HCT116 (cell line): ENCODE results near the gene VASN. TPM values are rescaled to one million over a fixed set of nuclear protein-coding genes. Genes with fewer than 3 reads are reported as not detected.
A peak's percentile ranks its signal among the peaks of the same experiment; 100 is the strongest.

Experiments
- ATAC-seq: fragments of 200-7000 bp; cut with Tn5 transposase; 2 replicates; pipeline ENCODE4 v1.9.1; 2020; ENCODE audit warnings: mild to moderate bottlenecking, moderate library complexity
- BruUV-seq: library from RNA; stranded (reverse); fragments of 400-500 nt; replicated peaks from 2 replicates; lab custom pipeline; 2021; lab: Mats Ljungman, UMichigan
- CTCF ChIA-PET: fragments of 300-600 bp; sonication (Branson Sonifier 250); formaldehyde crosslinking; loops from one replicate; lab custom pipeline; 2021; ENCODE audit warnings: antibody characterized with exemption; lab: Charles Lee
- POLR2A ChIA-PET: fragments of 300-600, 350-600 bp; sonication (Branson Sonifier 250); formaldehyde crosslinking; loops from one replicate; lab custom pipeline; 2021; ENCODE audit warnings: antibody characterized with exemption; lab: Charles Lee
- RAD21 ChIA-PET, 2 experiments: fragments of 300-600 bp; sonication (Branson Sonifier 250); formaldehyde crosslinking; loops; one replicate each; lab custom pipeline; 2023; ENCODE audit warnings: low total read pairs in 2 of 2; ENCODE audit not compliant: uncharacterized antibody in 2 of 2, unreplicated experiment in 2 of 2, low non-redundant PET in 1 of 2; lab: Charles Lee
- DNase-seq: peaks from one replicate; pipeline ENCODE4 v3.0.0-alpha.2; 2010; ENCODE audit warnings: low read depth, low spot score
- H2AFZ ChIP-seq: fragments of 200-600 bp; shearing (Covaris generic), sonication (generic); 2 replicates; pipeline ENCODE4 v1.6.1; 2017; ENCODE audit warnings: low read depth, mixed run types, mixed read lengths, antibody characterized with exemption, low read length; ENCODE audit not compliant: poor library complexity, severe bottlenecking
- H3K27ac ChIP-seq: 2 replicates; pipeline ENCODE4 v1.5.1; 2012; ENCODE audit warnings: low read depth, low read length
- H3K27me3 ChIP-seq: fragments of 200-600 bp; sonication (generic); 2 replicates; pipeline ENCODE4 v1.6.1; 2016; ENCODE audit warnings: mixed run types, low read length, mixed read lengths; ENCODE audit not compliant: insufficient read depth
- H3K36me3 ChIP-seq, 2 experiments: fragments of 200-500 bp in 1 of 2; fragments of 200-600 bp in 1 of 2; sonication (Bioruptor generic) in 1 of 2; sonication (generic) in 1 of 2; 2 replicates each; pipeline versions ENCODE4 v1.5.1 to v1.6.1; 2014 to 2016; ENCODE audit warnings: low read length in 2 of 2, inconsistent platforms in 1 of 2, mixed read lengths in 1 of 2, mixed run types in 1 of 2; ENCODE audit not compliant: insufficient read depth in 2 of 2, control insufficient read depth in 1 of 2
- H3K4me1 ChIP-seq, 2 experiments: fragments of 200-600 bp in 1 of 2; sonication (generic) in 1 of 2; 2 replicates each; pipeline versions ENCODE4 v1.5.1 to v1.6.1; 2012 to 2017; ENCODE audit warnings: low read length in 2 of 2, inconsistent platforms in 1 of 2, mild to moderate bottlenecking in 1 of 2, mixed read lengths in 1 of 2, mixed run types in 1 of 2, moderate library complexity in 1 of 2; ENCODE audit not compliant: insufficient read depth in 2 of 2, control insufficient read depth in 1 of 2
- H3K4me2 ChIP-seq: fragments of 200-600 bp; sonication (generic); 2 replicates; pipeline ENCODE4 v1.6.1; 2017; ENCODE audit warnings: mixed run types, low read length, mixed read lengths
- H3K4me3 ChIP-seq, 2 experiments: fragments of 200-600 bp in 1 of 2; sonication (generic) in 1 of 2; replicated peaks in 1 of 2; 2 replicates each; pipeline ENCODE4 v1.5.1; 2011 to 2016; ENCODE audit warnings: low read length in 2 of 2, control low read depth in 1 of 2, low read depth in 1 of 2, mild to moderate bottlenecking in 1 of 2, mixed read lengths in 1 of 2, mixed run types in 1 of 2
- H3K79me2 ChIP-seq: fragments of 200-600 bp; sonication (generic); 2 replicates; pipeline ENCODE4 v1.6.1; 2017; ENCODE audit warnings: mild to moderate bottlenecking, mixed run types, low read length, moderate library complexity, mixed read lengths; ENCODE audit not compliant: insufficient read depth
- H3K9ac ChIP-seq: fragments of 200-600 bp; sonication (generic); 2 replicates; pipeline ENCODE4 v1.6.1; 2016; ENCODE audit warnings: low read length, mixed read lengths
- H3K9me2 ChIP-seq: fragments of 200-600 bp; sonication (generic), shearing (Covaris generic); 2 replicates; pipeline ENCODE4 v1.6.1; 2017; ENCODE audit warnings: mixed run types, mild to moderate bottlenecking, moderate library complexity; ENCODE audit not compliant: insufficient read depth
- H3K9me3 ChIP-seq, 2 experiments: fragments of 200-500 bp in 1 of 2; fragments of 200-600 bp in 1 of 2; sonication (Bioruptor generic) in 1 of 2; sonication (generic) in 1 of 2; 2 replicates each; pipeline ENCODE4 v1.6.1; 2014 to 2017; ENCODE audit warnings: low read length in 2 of 2, mixed read lengths in 2 of 2, inconsistent platforms in 1 of 2, low read depth in 1 of 2, mild to moderate bottlenecking in 1 of 2, mixed run types in 1 of 2, moderate library complexity in 1 of 2; ENCODE audit not compliant: control insufficient read depth in 1 of 2, insufficient read depth in 1 of 2
- H4K20me1 ChIP-seq: fragments of 200-600 bp; sonication (generic), shearing (Covaris generic); 2 replicates; pipeline ENCODE4 v1.6.1; 2017; ENCODE audit warnings: mixed run types, mild to moderate bottlenecking, moderate library complexity; ENCODE audit not compliant: insufficient read depth
- CBX3 ChIP-seq: IDR thresholded peaks from 2 replicates; pipeline ENCODE4 v1.6.1; 2012; ENCODE audit warnings: low read depth
- CEBPB ChIP-seq: IDR thresholded peaks from 2 replicates; pipeline ENCODE4 v1.6.1; 2012; ENCODE audit warnings: low read depth
- ELF1 ChIP-seq: IDR thresholded peaks from 2 replicates; pipeline ENCODE4 v1.6.1; 2012; ENCODE audit warnings: low read depth, borderline replicate concordance
- FOSL1 ChIP-seq: IDR thresholded peaks from 2 replicates; pipeline ENCODE4 v1.6.1; 2012; ENCODE audit warnings: low read depth
- JUND ChIP-seq: IDR thresholded peaks from 2 replicates; pipeline ENCODE4 v1.6.1; 2012
- POLR2A ChIP-seq: IDR thresholded peaks from 2 replicates; pipeline ENCODE4 v1.7.0; 2011; ENCODE audit warnings: borderline replicate concordance; ENCODE audit not compliant: insufficient read depth, insufficient read length; ENCODE audit errors: extremely low read depth
- RAD21 ChIP-seq: IDR thresholded peaks from 2 replicates; pipeline ENCODE4 v1.6.1; 2012; ENCODE audit warnings: low read depth, mild to moderate bottlenecking
- SIN3A ChIP-seq: IDR thresholded peaks from 2 replicates; pipeline ENCODE4 v1.6.1; 2012; ENCODE audit warnings: low read depth
- TCF7L2 ChIP-seq: IDR thresholded peaks from 2 replicates; pipeline ENCODE4 v1.7.0; 2011; ENCODE audit warnings: borderline replicate concordance, inconsistent platforms; ENCODE audit not compliant: insufficient read depth, insufficient read length; ENCODE audit errors: extremely low read depth
- ZFX ChIP-seq: fragments of 450-650 bp; IDR thresholded peaks from 2 replicates; pipeline ENCODE4 v1.6.1; 2017
- ZNF274 ChIP-seq: fragments of 200-500 bp; sonication (Bioruptor generic); IDR thresholded peaks from 2 replicates; pipeline ENCODE4 v1.6.1; 2014; ENCODE audit warnings: mild to moderate bottlenecking, low read depth, low read length, inconsistent platforms
- intact Hi-C: fragments of 100-400 bp; cut with micrococcal nuclease; formaldehyde crosslinking; loops from 2 replicates; pipeline ENCODE4 v1.10.0; 2022
- total RNA-seq: library from RNA; stranded (reverse); gene quantifications from one replicate; pipeline ENCODE4 v1.2.1, GENCODE V29; 2021; ENCODE audit not compliant: unreplicated experiment
- TF ChIP-seq, protein P1 (sequence below), 3 experiments: fragments of 200-600 bp in 1 of 3; sonication (generic) in 1 of 3; IDR thresholded peaks in 2 of 3; conservative IDR thresholded peaks in 1 of 3; 2 replicates each; pipeline ENCODE4 v1.5.1; 2012 to 2017; ENCODE audit warnings: low read depth in 2 of 3, low read length in 2 of 3, antibody characterized with exemption in 1 of 3, borderline replicate concordance in 1 of 3, control low read depth in 1 of 3, mild to moderate bottlenecking in 1 of 3, mixed read lengths in 1 of 3, mixed run types in 1 of 3, moderate library complexity in 1 of 3; ENCODE audit not compliant: insufficient read depth in 1 of 3
- TF ChIP-seq, protein P2 (sequence below): IDR thresholded peaks from 2 replicates; pipeline ENCODE4 v1.6.1; 2012
- TF ChIP-seq, protein P3 (sequence below): IDR thresholded peaks from 2 replicates; pipeline ENCODE4 v1.6.1; 2011; ENCODE audit warnings: mild to moderate bottlenecking, low read length, moderate library complexity; ENCODE audit not compliant: insufficient replicate concordance; ENCODE audit errors: extremely low read depth
- TF ChIP-seq, protein P4 (sequence below): IDR thresholded peaks from 2 replicates; pipeline ENCODE4 v1.6.1; 2012; ENCODE audit warnings: low read depth

Gene VASN
- total RNA-seq, 1 experiment from 2014 or later, result 6.3 TPM

DNA sequence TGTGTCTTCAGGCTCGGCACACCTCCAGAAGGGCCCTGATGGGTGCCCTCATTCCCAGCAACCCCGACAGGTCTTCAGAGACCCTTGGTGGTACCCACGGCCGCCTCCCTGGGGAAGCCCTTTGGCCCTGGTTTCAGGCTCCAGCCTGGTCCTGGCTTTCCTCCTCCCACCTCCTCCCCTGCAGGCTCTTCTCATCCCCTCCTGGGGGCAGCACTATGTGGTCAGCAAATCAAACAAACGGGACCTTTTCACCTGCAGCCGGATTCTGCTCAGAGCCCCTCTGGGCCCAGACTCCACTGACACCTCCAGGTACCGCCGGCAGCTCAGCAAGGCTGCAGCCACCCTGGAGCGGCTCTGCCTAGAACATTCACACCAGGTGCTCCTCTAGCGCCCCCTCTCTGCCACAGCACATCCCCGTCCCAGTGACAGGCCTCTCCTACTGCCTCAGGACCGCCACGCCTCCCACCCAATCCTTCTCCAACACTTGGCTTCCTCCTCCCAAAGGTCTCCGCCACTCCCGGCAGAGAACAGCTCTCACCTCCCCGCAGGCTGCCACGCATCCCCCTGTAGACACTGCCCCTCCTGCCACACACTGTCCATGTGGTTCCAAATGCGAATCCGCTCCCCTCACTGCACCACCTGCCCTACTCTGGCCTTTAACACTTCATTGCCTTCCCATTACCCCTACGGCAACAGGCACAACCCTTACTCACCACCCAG is 32.8 kb downstream of the VASN start:
- Histone ChIP-seq H3K27ac (0 out of 2 replicates have a peak overlapping the region, but pooled peaks have one; percentile 18), H3K9me3 (no peaks in the 10 kb centered on the region), H3K9me2 (no peaks in the 10 kb centered on the region), H3K36me3 (no peaks in the 10 kb centered on the region; a peak in 1 of 4 replicates), H3K4me2 (no peak overlapping the region), H3K27me3 (no peaks in the 10 kb centered on the region), H3K4me3 (no peak overlapping the region), H3K4me1 (peaks cover 6 to 8% of the 10 kb centered on the region in 2 experiments; a peak in 3 of 4 replicates), H2AFZ (no peak overlapping the region), H3K9ac (no peak overlapping the region), H4K20me1 (no peaks in the 10 kb centered on the region), H3K79me2 (no peaks in the 10 kb centered on the region)
- no peak for TF ChIP-seq JUND
- TF ChIP-seq, protein P1, sequence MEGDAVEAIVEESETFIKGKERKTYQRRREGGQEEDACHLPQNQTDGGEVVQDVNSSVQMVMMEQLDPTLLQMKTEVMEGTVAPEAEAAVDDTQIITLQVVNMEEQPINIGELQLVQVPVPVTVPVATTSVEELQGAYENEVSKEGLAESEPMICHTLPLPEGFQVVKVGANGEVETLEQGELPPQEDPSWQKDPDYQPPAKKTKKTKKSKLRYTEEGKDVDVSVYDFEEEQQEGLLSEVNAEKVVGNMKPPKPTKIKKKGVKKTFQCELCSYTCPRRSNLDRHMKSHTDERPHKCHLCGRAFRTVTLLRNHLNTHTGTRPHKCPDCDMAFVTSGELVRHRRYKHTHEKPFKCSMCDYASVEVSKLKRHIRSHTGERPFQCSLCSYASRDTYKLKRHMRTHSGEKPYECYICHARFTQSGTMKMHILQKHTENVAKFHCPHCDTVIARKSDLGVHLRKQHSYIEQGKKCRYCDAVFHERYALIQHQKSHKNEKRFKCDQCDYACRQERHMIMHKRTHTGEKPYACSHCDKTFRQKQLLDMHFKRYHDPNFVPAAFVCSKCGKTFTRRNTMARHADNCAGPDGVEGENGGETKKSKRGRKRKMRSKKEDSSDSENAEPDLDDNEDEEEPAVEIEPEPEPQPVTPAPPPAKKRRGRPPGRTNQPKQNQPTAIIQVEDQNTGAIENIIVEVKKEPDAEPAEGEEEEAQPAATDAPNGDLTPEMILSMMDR (IDR thresholded peaks at IDR 0.05 in 2 of 3, conservative IDR thresholded peaks at IDR 0.05 in 1 of 3; ENCODE audit: borderline replicate concordance in 1 of 3, insufficient read depth in 1 of 3, low read depth in 2 of 3, low read length in 2 of 3), result peak; percentile 90 to 99 (median 98)
- TF ChIP-seq ZNF274, result no peak
- TF ChIP-seq, protein P2, sequence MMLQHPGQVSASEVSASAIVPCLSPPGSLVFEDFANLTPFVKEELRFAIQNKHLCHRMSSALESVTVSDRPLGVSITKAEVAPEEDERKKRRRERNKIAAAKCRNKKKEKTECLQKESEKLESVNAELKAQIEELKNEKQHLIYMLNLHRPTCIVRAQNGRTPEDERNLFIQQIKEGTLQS, result no peak
- TF ChIP-seq, protein P3, sequence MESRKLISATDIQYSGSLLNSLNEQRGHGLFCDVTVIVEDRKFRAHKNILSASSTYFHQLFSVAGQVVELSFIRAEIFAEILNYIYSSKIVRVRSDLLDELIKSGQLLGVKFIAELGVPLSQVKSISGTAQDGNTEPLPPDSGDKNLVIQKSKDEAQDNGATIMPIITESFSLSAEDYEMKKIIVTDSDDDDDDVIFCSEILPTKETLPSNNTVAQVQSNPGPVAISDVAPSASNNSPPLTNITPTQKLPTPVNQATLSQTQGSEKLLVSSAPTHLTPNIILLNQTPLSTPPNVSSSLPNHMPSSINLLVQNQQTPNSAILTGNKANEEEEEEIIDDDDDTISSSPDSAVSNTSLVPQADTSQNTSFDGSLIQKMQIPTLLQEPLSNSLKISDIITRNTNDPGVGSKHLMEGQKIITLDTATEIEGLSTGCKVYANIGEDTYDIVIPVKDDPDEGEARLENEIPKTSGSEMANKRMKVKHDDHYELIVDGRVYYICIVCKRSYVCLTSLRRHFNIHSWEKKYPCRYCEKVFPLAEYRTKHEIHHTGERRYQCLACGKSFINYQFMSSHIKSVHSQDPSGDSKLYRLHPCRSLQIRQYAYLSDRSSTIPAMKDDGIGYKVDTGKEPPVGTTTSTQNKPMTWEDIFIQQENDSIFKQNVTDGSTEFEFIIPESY, result no peak
- no peak for TF ChIP-seq TCF7L2
- TF ChIP-seq CEBPB, result no peak
- TF ChIP-seq RAD21, result peak; percentile 72
- no peak for TF ChIP-seq POLR2A
- no peak for TF ChIP-seq ZFX
- TF ChIP-seq, protein P4, sequence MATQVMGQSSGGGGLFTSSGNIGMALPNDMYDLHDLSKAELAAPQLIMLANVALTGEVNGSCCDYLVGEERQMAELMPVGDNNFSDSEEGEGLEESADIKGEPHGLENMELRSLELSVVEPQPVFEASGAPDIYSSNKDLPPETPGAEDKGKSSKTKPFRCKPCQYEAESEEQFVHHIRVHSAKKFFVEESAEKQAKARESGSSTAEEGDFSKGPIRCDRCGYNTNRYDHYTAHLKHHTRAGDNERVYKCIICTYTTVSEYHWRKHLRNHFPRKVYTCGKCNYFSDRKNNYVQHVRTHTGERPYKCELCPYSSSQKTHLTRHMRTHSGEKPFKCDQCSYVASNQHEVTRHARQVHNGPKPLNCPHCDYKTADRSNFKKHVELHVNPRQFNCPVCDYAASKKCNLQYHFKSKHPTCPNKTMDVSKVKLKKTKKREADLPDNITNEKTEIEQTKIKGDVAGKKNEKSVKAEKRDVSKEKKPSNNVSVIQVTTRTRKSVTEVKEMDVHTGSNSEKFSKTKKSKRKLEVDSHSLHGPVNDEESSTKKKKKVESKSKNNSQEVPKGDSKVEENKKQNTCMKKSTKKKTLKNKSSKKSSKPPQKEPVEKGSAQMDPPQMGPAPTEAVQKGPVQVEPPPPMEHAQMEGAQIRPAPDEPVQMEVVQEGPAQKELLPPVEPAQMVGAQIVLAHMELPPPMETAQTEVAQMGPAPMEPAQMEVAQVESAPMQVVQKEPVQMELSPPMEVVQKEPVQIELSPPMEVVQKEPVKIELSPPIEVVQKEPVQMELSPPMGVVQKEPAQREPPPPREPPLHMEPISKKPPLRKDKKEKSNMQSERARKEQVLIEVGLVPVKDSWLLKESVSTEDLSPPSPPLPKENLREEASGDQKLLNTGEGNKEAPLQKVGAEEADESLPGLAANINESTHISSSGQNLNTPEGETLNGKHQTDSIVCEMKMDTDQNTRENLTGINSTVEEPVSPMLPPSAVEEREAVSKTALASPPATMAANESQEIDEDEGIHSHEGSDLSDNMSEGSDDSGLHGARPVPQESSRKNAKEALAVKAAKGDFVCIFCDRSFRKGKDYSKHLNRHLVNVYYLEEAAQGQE, result no peak
- TF ChIP-seq SIN3A, result no peak
- TF ChIP-seq ELF1, result no peak
- no peak for TF ChIP-seq CBX3
- TF ChIP-seq FOSL1, result no peak
- ChIA-PET CTCF (interaction anchor here (0.6 to 3.2 kb wide), 12 partner anchors 11 to 835 kb away, joined by 3 to 52 read pairs (median 6); partner anchors contain the start of genes CORO7 and PAM16), POLR2A (no interaction called here), RAD21 (interaction anchor here (1.0 to 1.8 kb wide), 2 partner anchors 45 to 151 kb away, joined by 3 to 13 read pairs; no protein-coding TSS in a partner anchor)
- no TSS peak for BruUV-seq
- DNase-seq (no peak), ATAC-seq (peak; percentile 76)
- intact Hi-C loops, result loop anchor here (10.0 kb wide), 1 partner anchor 550 kb away; the partner anchor contains the start of gene SEC14L5
